GM19463 (cell line): ENCODE measurements around the gene DIAPH2.
A peak's percentile ranks its signal among the peaks of the same experiment; 100 is the strongest.

Source experiments
- ATAC-seq: cut with Tn5 transposase; IDR thresholded peaks from one replicate; pipeline ENCODE4 v1.9.1; 2021; ENCODE audit warnings: mild to moderate bottlenecking, moderate library complexity; ENCODE audit not compliant: unreplicated experiment

Gene DIAPH2

GRCh38 chrX:97628807-97629596 lies 944.4 kb downstream of the DIAPH2 start:
- ATAC-seq = no peak

- no peak for ATAC-seq
Measured at GRCh38 chrX:97629597-97629985, 944.9 kb downstream of the DIAPH2 start.

GRCh38 chrX:97633798-97634197 lies 949.2 kb downstream of the DIAPH2 start:
- ATAC-seq = no peak

GRCh38 chrX:97636473-97637140 lies 952.0 kb downstream of the DIAPH2 start:
- no peak for ATAC-seq

- no peak for ATAC-seq
Measured at GRCh38 chrX:97637289-97637688, 952.6 kb downstream of the DIAPH2 start.

- no peak for ATAC-seq
Measured at GRCh38 chrX:97638621-97639020, 954.0 kb downstream of the DIAPH2 start.

- peak; percentile 63 for ATAC-seq
Measured at GRCh38 chrX:97639526-97639925, 954.9 kb downstream of the DIAPH2 start.
